ENCODE results near the gene ZNF469. TPM values are rescaled to one million over a fixed set of nuclear protein-coding genes. Genes with fewer than 3 reads are reported as not detected.
A peak's percentile ranks its signal among the peaks of the same experiment; 100 is the strongest.

Gene ZNF469
- total RNA-seq, 2 experiments from 2014 or later, result 0.15 to 0.17 TPM

- H3K4me1 Mint-ChIP-seq (ENCODE audit: low read depth), result no peaks in the 10 kb centered on the region
- intact Hi-C loops (cut with micrococcal nuclease), result no loop called here
- CTCF ChIA-PET, result no interaction called here
- no peaks in the 10 kb centered on the region for H3K9me3 Mint-ChIP-seq
- H3K4me3 Mint-ChIP-seq, result no peak overlapping the region
- H3K27ac Mint-ChIP-seq, result no peak overlapping the region
- H3K36me3 Mint-ChIP-seq (ENCODE audit: low read depth), result no peaks in the 10 kb centered on the region
- H3K27me3 Mint-ChIP-seq (ENCODE audit: low read depth), result peaks cover 2% of the 10 kb centered on the region
- no peak for DNase-seq
These were observed 37.7 kb downstream of the ZNF469 start for GRCh38 chr16:88420496-88420895.

DNA sequence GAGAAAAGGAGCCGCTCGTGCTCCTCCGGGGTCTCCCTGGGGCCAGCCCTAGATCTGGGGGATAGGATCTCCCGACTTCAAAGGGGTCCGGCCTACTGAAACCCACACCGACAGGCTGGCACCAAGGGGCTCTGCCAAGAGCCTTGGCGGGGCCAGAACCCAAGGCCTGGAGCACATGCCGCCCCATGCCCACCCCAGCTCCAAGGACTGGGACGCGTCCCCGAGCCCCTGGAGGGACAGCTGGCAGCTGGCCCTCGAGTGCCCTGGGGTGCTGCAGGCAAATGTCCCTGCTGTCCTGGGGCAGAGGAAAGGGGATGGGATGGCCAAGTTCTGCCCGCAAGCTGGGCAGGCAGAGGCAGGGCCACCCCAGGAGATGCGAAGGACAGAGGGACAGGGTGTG lies 38.5 kb downstream of the ZNF469 start:
- Mint-ChIP-seq H3K4me3 (no peak overlapping the region), H3K9me3 (no peaks in the 10 kb centered on the region), H3K4me1 (ENCODE audit: low read depth) (no peaks in the 10 kb centered on the region), H3K36me3 (ENCODE audit: low read depth) (no peaks in the 10 kb centered on the region), H3K27me3 (ENCODE audit: low read depth) (peaks cover 2% of the 10 kb centered on the region), H3K27ac (no peak overlapping the region)
- CTCF ChIA-PET, result no interaction called here
- intact Hi-C loops (cut with micrococcal nuclease), result no loop called here
- no peak for DNase-seq

- Mint-ChIP-seq H3K4me1 (ENCODE audit: low read depth) (no peaks in the 10 kb centered on the region), H3K9me3 (no peaks in the 10 kb centered on the region), H3K4me3 (no peak overlapping the region), H3K27ac (no peak overlapping the region), H3K27me3 (ENCODE audit: low read depth) (peaks cover 2% of the 10 kb centered on the region), H3K36me3 (ENCODE audit: low read depth) (no peaks in the 10 kb centered on the region)
- no peak for DNase-seq
- CTCF ChIA-PET, result no interaction called here
- intact Hi-C loops (cut with micrococcal nuclease), result no loop called here
These were observed 39.2 kb downstream of the ZNF469 start for GRCh38 chr16:88421871-88422433.

GRCh38 chr16:88422733-88423447 lies 40.1 kb downstream of the ZNF469 start:
- peaks cover 2% of the 10 kb centered on the region for H3K27me3 Mint-ChIP-seq (ENCODE audit: low read depth)
- no peak for DNase-seq
- H3K4me1 Mint-ChIP-seq (ENCODE audit: low read depth), result no peaks in the 10 kb centered on the region
- intact Hi-C loops (cut with micrococcal nuclease), result no loop called here
- no peaks in the 10 kb centered on the region for H3K36me3 Mint-ChIP-seq (ENCODE audit: low read depth)
- H3K4me3 Mint-ChIP-seq, result no peak overlapping the region
- CTCF ChIA-PET, result no interaction called here
- H3K27ac Mint-ChIP-seq, result no peak overlapping the region
- H3K9me3 Mint-ChIP-seq, result no peaks in the 10 kb centered on the region

GRCh38 chr16:88423448-88423850 lies 40.7 kb downstream of the ZNF469 start:
- Mint-ChIP-seq H3K27me3 (ENCODE audit: low read depth) (peaks cover 2% of the 10 kb centered on the region), H3K36me3 (ENCODE audit: low read depth) (no peaks in the 10 kb centered on the region), H3K4me3 (no peak overlapping the region), H3K27ac (no peak overlapping the region), H3K4me1 (ENCODE audit: low read depth) (no peaks in the 10 kb centered on the region), H3K9me3 (no peaks in the 10 kb centered on the region)
- CTCF ChIA-PET, result no interaction called here
- intact Hi-C loops (cut with micrococcal nuclease), result no loop called here
- no peak for DNase-seq

GRCh38 chr16:88424587-88425235 lies 42.0 kb downstream of the ZNF469 start:
- no peak overlapping the region for H3K4me3 Mint-ChIP-seq
- CTCF ChIA-PET, result no interaction called here
- no peak for DNase-seq
- no peaks in the 10 kb centered on the region for H3K27me3 Mint-ChIP-seq (ENCODE audit: low read depth)
- H3K9me3 Mint-ChIP-seq, result no peaks in the 10 kb centered on the region
- H3K36me3 Mint-ChIP-seq (ENCODE audit: low read depth), result no peaks in the 10 kb centered on the region
- H3K27ac Mint-ChIP-seq, result no peak overlapping the region
- H3K4me1 Mint-ChIP-seq (ENCODE audit: low read depth), result peaks cover under 1% of the 10 kb centered on the region
- intact Hi-C loops (cut with micrococcal nuclease), result no loop called here

DNA sequence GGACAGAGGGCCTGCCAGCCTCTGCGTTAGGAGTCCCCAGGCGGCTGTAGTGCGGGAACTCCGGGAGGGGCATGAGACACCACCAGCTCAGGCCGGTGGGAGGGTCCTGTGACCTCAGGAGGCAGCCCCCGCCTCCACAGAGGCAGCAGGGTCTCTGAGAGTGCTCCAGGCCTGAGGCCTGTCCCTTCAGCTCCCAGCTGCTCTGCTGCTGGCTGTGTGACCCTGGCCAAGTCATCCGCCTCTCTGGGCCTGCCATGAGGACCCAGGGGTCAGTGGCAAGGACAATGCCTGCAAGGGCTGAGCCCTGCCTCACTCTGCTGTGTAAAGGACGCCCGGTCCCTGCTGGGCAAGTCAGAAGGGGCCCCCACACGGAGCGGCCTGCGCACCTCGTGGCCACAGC lies 43.3 kb downstream of the ZNF469 start:
- CTCF ChIA-PET, result no interaction called here
- no peak for DNase-seq
- Mint-ChIP-seq H3K4me1 (ENCODE audit: low read depth) (peaks cover 2% of the 10 kb centered on the region), H3K36me3 (ENCODE audit: low read depth) (no peaks in the 10 kb centered on the region), H3K27me3 (ENCODE audit: low read depth) (no peaks in the 10 kb centered on the region), H3K4me3 (no peak overlapping the region), H3K9me3 (no peaks in the 10 kb centered on the region), H3K27ac (no peak overlapping the region)
- intact Hi-C loops (cut with micrococcal nuclease), result no loop called here

- CTCF ChIA-PET, result no interaction called here
- H3K4me1 Mint-ChIP-seq (ENCODE audit: low read depth), result peaks cover 5% of the 10 kb centered on the region
- no peaks in the 10 kb centered on the region for H3K9me3 Mint-ChIP-seq
- intact Hi-C loops (cut with micrococcal nuclease), result no loop called here
- H3K27me3 Mint-ChIP-seq (ENCODE audit: low read depth), result peaks cover 2% of the 10 kb centered on the region
- no peak overlapping the region for H3K27ac Mint-ChIP-seq
- no peaks in the 10 kb centered on the region for H3K36me3 Mint-ChIP-seq (ENCODE audit: low read depth)
- no peak overlapping the region for H3K4me3 Mint-ChIP-seq
- DNase-seq, result no peak
These were observed 44.6 kb downstream of the ZNF469 start for GRCh38 chr16:88427376-88427775.

DNA sequence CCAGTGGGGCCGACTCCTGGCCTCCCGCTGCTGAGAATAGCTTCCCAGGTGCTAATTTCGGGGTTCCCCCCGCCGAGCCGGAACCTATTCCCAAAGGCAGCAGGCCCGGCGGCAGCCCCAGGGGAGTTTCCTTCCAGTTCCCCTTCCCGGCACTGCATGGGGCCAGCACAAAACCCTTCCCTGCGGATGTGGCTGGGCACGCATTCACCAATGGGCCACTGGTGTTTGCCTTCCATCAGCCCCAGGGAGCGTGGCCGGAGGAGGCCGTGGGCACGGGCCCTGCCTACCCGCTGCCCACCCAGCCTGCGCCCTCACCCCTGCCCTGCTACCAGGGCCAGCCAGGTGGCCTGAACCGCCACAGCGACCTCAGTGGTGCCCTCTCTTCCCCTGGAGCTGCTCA lies 45.4 kb downstream of the ZNF469 start:
- intact Hi-C loops (cut with micrococcal nuclease), result no loop called here
- Mint-ChIP-seq H3K9me3 (no peaks in the 10 kb centered on the region), H3K4me1 (ENCODE audit: low read depth) (peaks cover 5% of the 10 kb centered on the region), H3K27me3 (ENCODE audit: low read depth) (peaks cover 2% of the 10 kb centered on the region), H3K36me3 (ENCODE audit: low read depth) (no peaks in the 10 kb centered on the region), H3K27ac (no peak overlapping the region), H3K4me3 (no peak overlapping the region)
- DNase-seq, result no peak
- CTCF ChIA-PET, result no interaction called here

DNA sequence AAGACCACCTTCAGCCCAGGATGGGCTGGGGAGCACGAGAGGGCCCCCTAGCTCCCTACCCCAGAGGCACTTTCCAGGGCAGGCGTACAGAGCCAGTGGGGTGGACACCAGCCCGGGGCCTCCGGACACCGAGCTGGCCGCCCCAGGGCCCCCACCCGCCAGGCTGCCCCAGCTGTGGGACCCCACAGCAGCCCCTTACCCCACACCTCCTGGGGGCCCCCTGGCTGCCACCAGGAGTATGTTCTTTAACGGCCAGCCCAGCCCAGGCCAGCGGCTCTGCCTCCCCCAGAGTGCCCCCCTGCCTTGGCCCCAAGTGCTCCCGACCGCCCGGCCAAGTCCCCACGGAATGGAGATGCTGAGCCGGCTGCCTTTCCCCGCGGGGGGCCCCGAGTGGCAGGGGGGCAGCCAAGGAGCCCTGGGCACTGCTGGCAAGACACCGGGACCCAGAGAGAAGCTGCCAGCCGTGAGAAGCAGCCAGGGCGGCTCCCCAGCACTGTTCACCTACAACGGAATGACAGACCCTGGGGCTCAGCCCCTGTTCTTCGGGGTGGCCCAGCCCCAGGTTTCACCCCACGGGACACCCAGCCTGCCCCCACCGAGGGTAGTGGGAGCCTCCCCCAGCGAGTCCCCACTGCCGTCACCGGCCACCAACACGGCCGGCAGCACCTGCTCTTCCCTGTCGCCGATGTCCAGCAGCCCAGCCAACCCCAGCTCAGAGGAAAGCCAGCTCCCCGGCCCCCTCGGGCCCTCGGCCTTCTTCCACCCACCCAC lies 46.0 kb downstream of the ZNF469 start:
- no peak for DNase-seq
- Mint-ChIP-seq H3K27me3 (ENCODE audit: low read depth) (peaks cover 2% of the 10 kb centered on the region), H3K9me3 (no peaks in the 10 kb centered on the region), H3K27ac (no peak overlapping the region), H3K4me1 (ENCODE audit: low read depth) (peaks cover 5% of the 10 kb centered on the region), H3K4me3 (no peak overlapping the region), H3K36me3 (ENCODE audit: low read depth) (no peaks in the 10 kb centered on the region)
- CTCF ChIA-PET, result no interaction called here
- intact Hi-C loops (cut with micrococcal nuclease), result no loop called here

GRCh38 chr16:88429387-88430184 lies 46.8 kb downstream of the ZNF469 start:
- Mint-ChIP-seq H3K36me3 (ENCODE audit: low read depth) (no peaks in the 10 kb centered on the region), H3K27ac (no peak overlapping the region), H3K4me1 (ENCODE audit: low read depth) (peaks cover 5% of the 10 kb centered on the region), H3K4me3 (peak overlapping the region; percentile 63), H3K27me3 (ENCODE audit: low read depth) (peaks cover 2% of the 10 kb centered on the region), H3K9me3 (no peaks in the 10 kb centered on the region)
- CTCF ChIA-PET, result no interaction called here
- DNase-seq, result no peak
- intact Hi-C loops (cut with micrococcal nuclease), result no loop called here

DNA sequence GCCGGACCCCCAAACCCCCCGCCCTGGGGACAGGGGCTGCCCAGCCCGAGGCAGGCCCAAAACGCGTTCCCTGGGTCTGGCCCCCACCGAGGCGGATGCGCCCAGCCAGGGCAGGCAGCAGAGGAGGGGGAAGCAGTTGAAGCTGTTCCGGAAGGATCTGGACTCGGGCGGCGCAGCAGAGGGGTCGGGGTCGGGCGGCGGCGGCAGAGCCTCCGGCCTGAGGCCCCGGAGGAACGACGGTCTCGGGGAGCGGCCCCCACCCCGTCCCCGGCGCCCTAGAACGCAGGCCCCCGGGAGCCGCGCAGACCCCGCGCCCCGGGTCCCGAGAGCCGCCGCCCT lies 47.4 kb downstream of the ZNF469 start:
- no peak for DNase-seq
- Mint-ChIP-seq H3K4me1 (ENCODE audit: low read depth) (peaks cover 5% of the 10 kb centered on the region), H3K27me3 (ENCODE audit: low read depth) (peaks cover 2% of the 10 kb centered on the region), H3K36me3 (ENCODE audit: low read depth) (no peaks in the 10 kb centered on the region), H3K4me3 (peak overlapping the region; percentile 63), H3K27ac (no peak overlapping the region), H3K9me3 (no peaks in the 10 kb centered on the region)
- intact Hi-C loops (cut with micrococcal nuclease), result no loop called here
- CTCF ChIA-PET, result interaction anchor here (0.8 kb wide), 1 partner anchor 9 kb away, joined by 3 read pairs; no protein-coding TSS in a partner anchor
